Islet precursor cell (in vitro differentiated cells): ENCODE results near the gene ERGIC1.

Source experiments
- DNase-seq: peaks from one replicate; pipeline ENCODE4 v3.0.0-alpha.2; 2018

ERGIC1 gene

DNA sequence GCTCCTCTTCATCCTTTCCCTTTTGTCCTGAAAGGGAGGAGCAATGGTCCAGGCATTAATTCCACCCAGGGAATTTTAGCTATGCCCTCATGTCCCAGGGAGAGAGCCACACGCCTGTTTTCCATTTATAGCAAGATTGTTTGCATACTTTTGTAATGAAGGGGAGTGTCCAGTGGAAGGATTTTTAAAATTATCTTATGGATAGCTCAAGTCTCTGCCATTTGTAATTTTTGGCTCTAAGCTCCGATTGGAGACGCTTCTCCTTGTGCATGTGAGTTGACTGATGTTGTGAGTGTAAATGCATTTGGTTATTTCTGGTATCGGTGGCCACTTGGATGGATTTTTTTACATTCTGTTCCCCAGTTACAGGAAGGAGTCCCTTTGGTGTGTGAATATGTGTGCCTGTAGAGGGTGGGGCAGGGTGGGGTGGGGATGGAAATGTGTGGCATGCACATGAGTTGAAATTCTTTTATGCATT, 118.0 kb downstream of the ERGIC1 start:
- DNase-seq: peak; percentile 60

- no peak for DNase-seq
These were observed 120.0 kb downstream of the ERGIC1 start for GRCh38 chr5:172953776-172954675.

- no peak for DNase-seq
These were observed 120.7 kb downstream of the ERGIC1 start for GRCh38 chr5:172954751-172955159.

- DNase-seq: no peak
These were observed 122.2 kb downstream of the ERGIC1 start for GRCh38 chr5:172956228-172956627.

DNA sequence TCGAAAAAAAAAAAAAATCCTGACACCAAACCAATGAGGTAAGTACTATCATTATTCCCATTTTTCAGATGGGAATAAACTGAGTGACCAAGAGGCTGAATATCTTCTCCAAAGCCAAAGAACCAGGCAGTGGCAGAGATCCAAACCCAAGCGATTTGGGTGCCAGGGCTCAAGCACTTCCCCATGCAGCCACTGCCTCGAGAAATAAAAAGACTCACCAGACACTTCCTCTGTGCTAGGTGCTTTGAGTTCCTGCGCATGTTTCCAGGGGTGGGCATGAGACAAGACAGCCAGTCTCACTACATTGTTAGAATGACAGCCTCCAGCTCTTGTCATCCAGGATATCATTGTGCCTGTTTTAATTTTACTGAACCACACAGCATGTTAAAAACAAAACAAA, 122.9 kb downstream of the ERGIC1 start:
- DNase-seq: no peak

DNA sequence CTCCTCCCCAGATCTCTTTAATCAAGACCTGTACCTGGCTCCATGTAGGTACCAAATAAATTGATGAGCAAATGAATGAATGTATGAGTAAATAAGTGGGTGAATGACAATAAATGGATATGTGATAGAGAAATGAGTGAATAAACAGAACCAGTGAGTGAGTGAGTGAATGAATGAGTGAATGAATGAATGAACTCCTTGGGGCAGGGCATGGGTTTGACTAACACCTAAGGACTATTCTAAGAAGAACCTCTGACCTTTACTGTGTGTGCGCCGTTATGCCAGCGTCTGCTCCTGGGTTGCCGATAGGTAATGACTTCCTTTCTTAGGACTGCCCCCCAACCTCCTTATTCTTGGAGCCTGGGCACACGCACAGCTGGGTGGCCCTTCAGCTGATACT, 123.4 kb downstream of the ERGIC1 start:
- DNase-seq: no peak

DNA sequence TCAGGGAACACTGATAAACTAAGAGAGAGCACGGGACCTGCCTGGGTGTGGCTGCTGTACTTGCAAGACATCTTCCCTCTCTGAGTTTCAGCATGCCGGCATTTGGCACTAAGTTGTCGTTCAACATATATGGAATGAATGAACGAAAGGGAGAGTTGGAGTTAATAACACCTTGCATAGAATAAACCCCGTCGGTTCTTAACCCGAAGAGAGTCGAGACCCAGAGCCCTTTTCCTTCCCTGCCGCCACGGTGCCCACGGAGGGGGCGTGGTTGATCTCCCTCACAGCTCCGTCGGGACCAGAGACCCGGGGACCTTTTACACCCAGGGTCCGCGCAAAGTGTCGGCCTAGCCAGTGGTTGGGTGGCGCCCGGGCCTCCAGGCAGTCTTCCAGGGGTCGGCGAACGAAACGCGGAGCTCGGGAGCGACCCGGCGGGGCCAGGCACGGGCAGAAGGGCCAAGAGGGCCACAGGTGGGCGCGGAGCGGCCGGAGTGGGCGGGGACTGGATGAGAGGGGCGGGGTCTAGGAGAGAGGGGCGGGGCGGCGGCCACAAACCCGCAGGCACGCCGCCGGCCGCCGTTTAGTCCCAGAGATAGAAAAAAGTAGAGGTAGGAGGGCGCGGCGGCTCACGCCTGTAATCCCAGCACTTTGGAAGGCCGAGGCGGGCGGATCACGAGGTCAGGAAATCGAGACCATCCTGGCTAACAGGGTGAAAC, 124.4 kb downstream of the ERGIC1 start:
- DNase-seq: peak; percentile 86

GRCh38 chr5:172959824-172960799, 126.1 kb downstream of the ERGIC1 start:
- DNase-seq: no peak

DNA sequence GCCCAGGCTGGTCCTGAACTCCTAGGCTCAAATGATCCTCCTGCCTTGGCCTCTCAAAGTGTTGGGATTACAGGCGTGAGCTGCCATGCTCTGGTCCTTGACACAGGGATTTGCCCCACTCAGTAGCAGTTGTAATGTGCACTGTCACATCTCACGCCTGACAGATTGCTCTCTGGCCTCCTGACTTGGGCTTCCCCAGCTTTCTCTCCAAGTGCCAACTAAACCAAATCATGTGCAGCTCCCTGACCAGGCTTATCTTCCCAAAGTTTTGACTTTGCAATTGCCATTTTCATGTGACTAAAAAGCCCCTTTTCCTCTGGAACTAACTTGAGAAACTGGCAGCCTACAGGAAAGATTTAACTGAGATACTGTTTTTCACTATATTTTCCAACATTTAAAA, 135.9 kb downstream of the ERGIC1 start:
- no peak for DNase-seq

DNA sequence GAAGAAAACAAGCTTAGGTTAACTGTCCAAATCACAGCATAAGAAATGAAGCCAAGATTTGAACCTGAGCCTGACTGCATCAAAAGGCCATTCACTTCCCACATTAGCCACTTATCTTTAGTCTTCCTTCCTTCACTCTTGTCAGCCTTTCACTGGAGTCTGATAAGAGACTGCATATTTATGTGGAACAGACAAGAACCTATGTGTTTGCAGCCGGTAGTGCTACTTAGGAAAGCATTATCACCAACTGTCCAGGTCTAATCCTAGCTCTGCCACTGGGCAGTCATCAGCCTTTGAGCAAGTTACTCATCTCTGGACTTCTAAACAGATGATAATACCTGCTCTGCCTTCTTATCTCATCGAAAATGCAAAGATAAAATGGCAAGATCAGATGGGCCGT, 137.4 kb downstream of the ERGIC1 start:
- DNase-seq: no peak

DNA sequence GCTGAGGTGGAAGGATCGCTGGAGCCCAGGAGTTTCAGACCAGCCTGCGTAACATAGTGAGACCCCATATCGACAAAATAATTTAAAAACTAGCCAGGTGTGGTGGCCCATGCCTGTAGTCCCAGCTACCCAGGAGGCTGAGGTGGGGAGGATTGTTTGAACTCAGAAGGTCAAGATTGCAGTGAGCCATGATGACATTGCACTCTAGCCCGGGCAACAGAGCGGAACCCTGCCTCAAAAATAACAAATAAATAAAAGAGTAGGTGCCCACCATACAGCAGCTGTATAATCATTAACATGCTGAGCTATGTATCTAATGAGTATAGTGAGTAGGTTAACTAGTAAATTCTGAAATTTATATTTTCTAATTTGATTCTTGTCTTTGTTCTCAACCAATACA, 138.5 kb downstream of the ERGIC1 start:
- no peak for DNase-seq

DNA sequence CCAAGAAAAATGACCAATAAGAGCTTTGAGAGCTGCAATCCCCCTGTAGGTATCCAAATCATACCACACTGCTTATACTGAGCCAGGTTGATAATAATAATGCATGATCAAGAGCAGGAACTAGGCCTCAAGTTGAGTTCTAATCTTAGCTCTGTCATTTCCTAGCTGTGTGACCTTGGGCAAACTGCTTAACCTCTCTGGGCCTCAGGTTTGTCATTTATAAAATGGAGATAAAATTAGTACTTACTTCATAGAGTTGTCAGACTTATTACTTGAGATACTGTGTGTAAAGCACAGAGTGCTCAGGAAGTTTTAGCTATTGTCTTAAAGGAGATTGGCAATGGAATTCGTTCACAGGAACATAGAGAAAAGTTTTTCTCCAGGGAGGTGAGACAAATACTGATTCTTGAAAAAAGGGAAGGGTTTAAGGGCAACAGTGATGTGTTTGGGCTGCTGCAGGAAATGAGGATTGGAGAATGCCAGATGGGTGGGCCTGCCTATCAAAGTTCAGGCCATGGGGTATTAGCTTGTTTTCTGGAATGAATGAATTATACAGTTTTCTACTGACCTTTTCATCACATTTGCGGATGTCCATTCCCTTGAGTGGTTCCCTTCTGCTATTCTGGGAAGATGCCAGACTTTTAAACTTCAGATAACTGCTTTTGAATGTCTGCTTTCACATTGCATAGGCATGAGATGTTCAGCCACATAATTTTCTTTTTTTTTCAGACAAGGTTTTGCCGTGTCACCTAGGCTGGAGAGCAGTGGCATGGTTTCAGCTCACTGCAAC, 139.3 kb downstream of the ERGIC1 start:
- no peak for DNase-seq

- no peak for DNase-seq
These were observed 139.9 kb downstream of the ERGIC1 start for GRCh38 chr5:172973931-172974330.

- DNase-seq: no peak
These were observed 141.2 kb downstream of the ERGIC1 start for GRCh38 chr5:172975289-172975688.

- DNase-seq: no peak
These were observed 145.7 kb downstream of the ERGIC1 start for GRCh38 chr5:172979778-172980177.

DNA sequence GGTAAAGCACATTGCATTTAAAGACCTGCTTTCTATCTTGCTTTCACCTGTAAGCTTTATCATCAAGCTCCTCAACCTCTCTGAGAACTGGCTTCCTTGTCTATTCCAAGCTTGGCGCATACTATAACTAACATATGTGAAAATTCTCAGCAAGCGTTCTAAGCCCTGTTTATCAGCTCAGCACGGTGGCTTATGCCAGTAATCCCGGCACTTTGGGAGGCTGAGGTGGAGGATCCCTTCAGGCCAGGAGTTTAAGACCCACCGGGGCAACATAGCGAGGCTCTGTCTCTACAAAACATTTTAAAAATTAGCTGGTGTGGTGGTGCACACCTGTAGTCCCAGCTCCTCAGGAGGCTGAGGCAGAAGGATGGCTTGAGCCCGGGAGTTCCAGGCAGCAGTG, 147.9 kb downstream of the ERGIC1 start:
- DNase-seq: no peak

GRCh38 chr5:172983542-172984243, 149.6 kb downstream of the ERGIC1 start, which contains the start of gene ATP6V0E1:
ATP6V0E1 (plus strand) TSS chr5:172983771; CDS start chr5:172983861, 90 bp downstream.
- peak; percentile 98 for DNase-seq

DNA sequence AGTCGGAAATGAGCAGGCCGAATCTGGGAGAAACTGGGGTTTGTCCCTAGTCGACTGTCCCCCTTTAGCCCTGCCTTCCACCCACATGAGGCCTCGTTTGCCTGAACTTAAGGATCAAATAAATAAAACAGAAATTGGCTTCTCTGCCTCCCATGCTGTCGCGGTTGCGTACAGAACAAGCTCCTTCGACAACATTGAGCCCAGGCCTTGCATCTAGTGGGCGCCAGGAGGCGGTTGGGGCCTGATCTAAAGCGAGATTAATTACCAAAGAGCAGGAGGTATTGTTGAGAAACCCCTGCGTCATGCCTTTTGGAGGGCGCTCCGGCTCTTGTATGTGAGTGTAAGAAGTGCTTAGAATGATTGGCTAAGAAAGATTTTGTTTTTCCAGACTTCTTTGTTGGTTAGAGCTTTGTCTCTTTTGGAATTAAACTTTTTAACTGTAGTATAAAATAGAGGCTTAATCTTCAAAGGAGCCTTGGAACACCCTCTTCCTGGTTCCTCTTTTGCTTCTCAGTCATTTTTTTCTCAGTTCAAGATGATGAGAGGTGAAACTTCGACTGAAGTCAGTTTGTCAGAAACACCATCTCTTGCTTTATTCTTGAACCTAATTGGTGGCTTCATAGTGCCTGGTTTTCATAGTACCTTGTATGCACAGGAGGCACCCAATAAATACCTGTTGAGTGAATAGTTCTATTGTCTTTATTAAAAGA, 150.3 kb downstream of the ERGIC1 start:
- DNase-seq: peak; percentile 86

DNA sequence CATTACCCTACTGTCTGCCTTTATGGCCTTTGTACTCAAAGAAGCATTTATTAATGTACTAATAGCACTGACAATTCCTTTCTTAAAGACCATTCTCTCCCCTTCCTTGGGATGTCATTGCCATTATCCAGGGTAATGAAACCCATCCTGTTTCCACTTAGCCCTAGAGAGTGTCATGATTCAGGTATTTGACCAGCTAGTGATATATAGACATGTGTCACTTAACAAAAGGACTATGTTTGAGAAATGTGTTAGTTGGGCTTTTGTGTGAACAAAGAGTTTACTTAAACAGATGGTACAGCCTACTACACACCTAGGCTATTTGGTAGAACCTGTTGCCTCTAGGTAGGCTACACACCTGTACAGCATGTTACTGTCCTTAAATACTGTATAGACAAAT, 151.5 kb downstream of the ERGIC1 start:
- no peak for DNase-seq

DNA sequence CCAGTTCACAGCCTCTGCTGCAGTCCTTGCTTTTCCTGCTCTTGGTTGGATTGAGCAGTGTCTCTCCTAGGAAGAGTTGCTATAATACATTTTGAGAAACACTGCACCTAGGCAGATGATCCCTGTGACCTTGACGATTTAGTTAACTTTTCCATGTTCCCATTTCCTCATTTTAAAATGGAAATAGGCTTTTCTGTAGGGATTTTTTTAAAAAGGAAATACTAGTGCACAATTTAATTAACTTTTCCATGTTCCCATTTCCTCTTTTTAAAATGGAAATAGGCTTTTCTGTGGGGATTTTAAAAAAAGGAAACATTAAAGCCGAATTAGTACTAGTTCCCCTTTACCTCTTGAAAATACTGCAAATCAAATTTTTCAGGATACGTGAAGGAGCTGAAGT, 154.2 kb downstream of the ERGIC1 start:
- no peak for DNase-seq

- DNase-seq: no peak
These were observed 156.7 kb downstream of the ERGIC1 start for GRCh38 chr5:172990776-172991175.
